GM23338 (cell line): ENCODE data around the gene ABCA12. TPM values are rescaled to one million over a fixed set of nuclear protein-coding genes. Genes with fewer than 3 reads are reported as not detected.

ENCODE experiments used
- ATAC-seq: fragments of 200-7000 bp; cut with Tn5 transposase; 3 replicates; pipeline ENCODE4 v1.9.1; 2020
- DNase-seq: peaks from one replicate; pipeline ENCODE4 v3.0.0-alpha.2; 2015; ENCODE audit warnings: low spot score
- H2AFZ ChIP-seq: fragments of 200-600 bp; sonication (generic); 2 replicates; pipeline ENCODE4 v1.8.0; 2016; ENCODE audit warnings: antibody characterized with exemption, mild to moderate bottlenecking, moderate library complexity
- H3F3A ChIP-seq: fragments of 200-600 bp; sonication (generic); replicated peaks from 2 replicates; pipeline ENCODE4 v1.8.0; 2017; ENCODE audit warnings: antibody characterized with exemption, mixed run types, low read depth
- H3K27ac ChIP-seq: fragments of 200-600 bp; sonication (generic); 2 replicates; pipeline ENCODE4 v1.6.1; 2016; ENCODE audit warnings: low read depth
- H3K27me3 ChIP-seq: fragments of 200-600 bp; sonication (generic); 2 replicates; pipeline ENCODE4 v1.8.0; 2016; ENCODE audit warnings: mild to moderate bottlenecking, mixed run types, moderate library complexity; ENCODE audit not compliant: insufficient read depth
- H3K36me3 ChIP-seq: fragments of 200-600 bp; sonication (generic); 2 replicates; pipeline ENCODE4 v1.8.0; 2016; ENCODE audit warnings: mild to moderate bottlenecking; ENCODE audit not compliant: insufficient read depth
- H3K4me1 ChIP-seq: fragments of 200-600 bp; sonication (generic); 2 replicates; pipeline ENCODE4 v1.8.0; 2016; ENCODE audit warnings: mild to moderate bottlenecking, moderate library complexity; ENCODE audit not compliant: insufficient read depth
- H3K4me2 ChIP-seq: fragments of 200-600 bp; sonication (generic); 2 replicates; pipeline ENCODE4 v1.7.1; 2017; ENCODE audit warnings: mixed run types
- H3K4me3 ChIP-seq: fragments of 200-600 bp; sonication (generic); 2 replicates; pipeline ENCODE4 v1.6.1; 2016; ENCODE audit warnings: mixed run types
- H3K79me2 ChIP-seq: fragments of 200-600 bp; sonication (generic); replicated peaks from 2 replicates; pipeline ENCODE4 v1.8.0; 2017; ENCODE audit warnings: mild to moderate bottlenecking; ENCODE audit not compliant: insufficient read depth
- H3K9me2 ChIP-seq: fragments of 200-600 bp; sonication (generic); 2 replicates; pipeline ENCODE4 v1.8.0; 2017; ENCODE audit not compliant: insufficient read depth
- H4K20me1 ChIP-seq: fragments of 200-600 bp; sonication (generic); replicated peaks from 2 replicates; pipeline ENCODE4 v1.8.0; 2017; ENCODE audit warnings: mild to moderate bottlenecking; ENCODE audit not compliant: insufficient read depth
- H3K27ac Mint-ChIP-seq: 2 replicates; pipeline ENCODE4 v1.8.0; 2020; ENCODE audit warnings: inconsistent platforms, mild to moderate bottlenecking, moderate library complexity, mixed read lengths
- H3K27me3 Mint-ChIP-seq: 3 replicates; pipeline ENCODE4 v1.8.0; 2022; ENCODE audit warnings: low read depth, mild to moderate bottlenecking, moderate library complexity, mixed read lengths, inconsistent platforms; ENCODE audit not compliant: insufficient read depth, poor library complexity
- H3K36me3 Mint-ChIP-seq: 3 replicates; pipeline ENCODE4 v1.8.0; 2021; ENCODE audit warnings: low read depth, mild to moderate bottlenecking, inconsistent platforms, moderate library complexity, mixed read lengths
- H3K4me1 Mint-ChIP-seq: 3 replicates; pipeline ENCODE4 v1.8.0; 2020; ENCODE audit warnings: mild to moderate bottlenecking, inconsistent platforms, mixed read lengths
- H3K4me3 Mint-ChIP-seq: 3 replicates; pipeline ENCODE4 v1.8.0; 2021; ENCODE audit warnings: moderate library complexity, mild to moderate bottlenecking, inconsistent platforms, mixed read lengths
- H3K9me3 Mint-ChIP-seq: 3 replicates; pipeline ENCODE4 v1.8.0; 2020; ENCODE audit warnings: moderate library complexity, mild to moderate bottlenecking, inconsistent platforms, mixed read lengths
- CREB1 ChIP-seq: fragments of 250-450 bp; sonication (Bioruptor Pico); IDR thresholded peaks from 2 replicates; pipeline ENCODE4 v1.5.0; 2020; ENCODE audit warnings: low read depth, mild to moderate bottlenecking, moderate library complexity
- EZH2 ChIP-seq: fragments of 200-600 bp; sonication (generic); IDR thresholded peaks from one replicate; pipeline ENCODE4 v1.8.0; 2017; ENCODE audit warnings: antibody characterized with exemption, mild to moderate bottlenecking, low read depth; ENCODE audit not compliant: unreplicated experiment
- EZH2phosphoT487 ChIP-seq: fragments of 200-600 bp; sonication (generic); IDR thresholded peaks from one replicate; pipeline ENCODE4 v1.8.1; 2018; ENCODE audit warnings: antibody characterized with exemption; ENCODE audit not compliant: unreplicated experiment
- JUNB ChIP-seq: IDR thresholded peaks from one replicate; pipeline ENCODE4 v1.6.1; 2016; ENCODE audit warnings: antibody characterized with exemption; ENCODE audit not compliant: unreplicated experiment
- NANOG ChIP-seq: IDR thresholded peaks from 2 replicates; pipeline ENCODE4 v1.6.1; 2016; ENCODE audit warnings: antibody characterized with exemption, borderline replicate concordance
- POLR2AphosphoS5 ChIP-seq: IDR thresholded peaks from 2 replicates; pipeline ENCODE4 v1.6.1; 2016; ENCODE audit warnings: antibody characterized with exemption, low read depth
- STAT1 ChIP-seq: IDR thresholded peaks from one replicate; pipeline ENCODE4 v1.6.1; 2016; ENCODE audit warnings: antibody characterized with exemption; ENCODE audit not compliant: unreplicated experiment
- ZNF331 ChIP-seq: fragments of 250-450 bp; sonication (Bioruptor Pico); IDR thresholded peaks from 2 replicates; pipeline ENCODE4 v1.5.0; 2020; ENCODE audit warnings: low read depth, mild to moderate bottlenecking, moderate library complexity
- polyA plus RNA-seq: library from polyadenylated mRNA; unstranded; fragments of >200 nt; fragmentation: Nextera tagmentation; extraction: Ambion mirVana; gene quantifications from 2 replicates; pipeline ENCODE4 v1.2.1, GENCODE V29; 2016
- total RNA-seq: library from RNA; depleted of rRNA; stranded (reverse); fragments of >200 nt; shearing (Covaris generic); gene quantifications from 2 replicates; pipeline ENCODE4 v1.2.3, GENCODE V29; 2014
- TF ChIP-seq, protein P1 (sequence below): IDR thresholded peaks from one replicate; pipeline ENCODE4 v1.6.1; 2018; ENCODE audit warnings: antibody characterized with exemption; ENCODE audit not compliant: unreplicated experiment
- TF ChIP-seq, protein P2 (sequence below): fragments of 250-450 bp; sonication (Bioruptor Pico); IDR thresholded peaks from 2 replicates; pipeline ENCODE4 v1.5.0; 2020; ENCODE audit warnings: mild to moderate bottlenecking, moderate library complexity
- TF ChIP-seq, protein P3 (sequence below), 2 experiments: fragments of 200-600 bp in 1 of 2; sonication (generic) in 1 of 2; conservative IDR thresholded peaks; 2 replicates each; pipeline versions ENCODE4 v1.5.1 to v1.6.1; 2016 to 2017; ENCODE audit warnings: antibody characterized with exemption in 2 of 2, low read depth in 2 of 2, mild to moderate bottlenecking in 2 of 2, moderate library complexity in 1 of 2

ABCA12 gene
- total and polyA plus RNA-seq, 2 experiments from 2014 or later = 0.05 to 0.10 TPM

DNA sequence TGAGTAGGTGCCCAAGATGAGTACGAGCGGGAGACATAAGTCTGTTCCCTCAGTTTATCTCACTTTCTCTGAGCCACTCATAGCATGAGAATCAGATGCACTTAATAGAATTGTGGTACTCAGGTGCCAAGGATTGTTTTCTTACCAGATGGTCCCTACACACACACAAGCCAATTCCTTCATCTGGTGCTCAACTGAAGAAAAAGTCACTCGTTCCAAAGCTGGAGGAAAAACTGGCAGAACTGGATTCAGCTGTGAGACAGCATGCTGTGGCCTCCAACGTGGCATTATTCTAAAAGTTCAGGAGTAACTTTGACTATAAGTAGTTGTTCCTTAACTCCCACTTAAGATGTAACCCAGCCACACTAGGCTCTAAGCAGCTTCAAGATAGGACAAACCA lies 33.4 kb upstream of the ABCA12 start (continued):
- TF ChIP-seq, protein P1, sequence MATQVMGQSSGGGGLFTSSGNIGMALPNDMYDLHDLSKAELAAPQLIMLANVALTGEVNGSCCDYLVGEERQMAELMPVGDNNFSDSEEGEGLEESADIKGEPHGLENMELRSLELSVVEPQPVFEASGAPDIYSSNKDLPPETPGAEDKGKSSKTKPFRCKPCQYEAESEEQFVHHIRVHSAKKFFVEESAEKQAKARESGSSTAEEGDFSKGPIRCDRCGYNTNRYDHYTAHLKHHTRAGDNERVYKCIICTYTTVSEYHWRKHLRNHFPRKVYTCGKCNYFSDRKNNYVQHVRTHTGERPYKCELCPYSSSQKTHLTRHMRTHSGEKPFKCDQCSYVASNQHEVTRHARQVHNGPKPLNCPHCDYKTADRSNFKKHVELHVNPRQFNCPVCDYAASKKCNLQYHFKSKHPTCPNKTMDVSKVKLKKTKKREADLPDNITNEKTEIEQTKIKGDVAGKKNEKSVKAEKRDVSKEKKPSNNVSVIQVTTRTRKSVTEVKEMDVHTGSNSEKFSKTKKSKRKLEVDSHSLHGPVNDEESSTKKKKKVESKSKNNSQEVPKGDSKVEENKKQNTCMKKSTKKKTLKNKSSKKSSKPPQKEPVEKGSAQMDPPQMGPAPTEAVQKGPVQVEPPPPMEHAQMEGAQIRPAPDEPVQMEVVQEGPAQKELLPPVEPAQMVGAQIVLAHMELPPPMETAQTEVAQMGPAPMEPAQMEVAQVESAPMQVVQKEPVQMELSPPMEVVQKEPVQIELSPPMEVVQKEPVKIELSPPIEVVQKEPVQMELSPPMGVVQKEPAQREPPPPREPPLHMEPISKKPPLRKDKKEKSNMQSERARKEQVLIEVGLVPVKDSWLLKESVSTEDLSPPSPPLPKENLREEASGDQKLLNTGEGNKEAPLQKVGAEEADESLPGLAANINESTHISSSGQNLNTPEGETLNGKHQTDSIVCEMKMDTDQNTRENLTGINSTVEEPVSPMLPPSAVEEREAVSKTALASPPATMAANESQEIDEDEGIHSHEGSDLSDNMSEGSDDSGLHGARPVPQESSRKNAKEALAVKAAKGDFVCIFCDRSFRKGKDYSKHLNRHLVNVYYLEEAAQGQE = no peak
- TF ChIP-seq NANOG (no peak), STAT1 (no peak)

DNA sequence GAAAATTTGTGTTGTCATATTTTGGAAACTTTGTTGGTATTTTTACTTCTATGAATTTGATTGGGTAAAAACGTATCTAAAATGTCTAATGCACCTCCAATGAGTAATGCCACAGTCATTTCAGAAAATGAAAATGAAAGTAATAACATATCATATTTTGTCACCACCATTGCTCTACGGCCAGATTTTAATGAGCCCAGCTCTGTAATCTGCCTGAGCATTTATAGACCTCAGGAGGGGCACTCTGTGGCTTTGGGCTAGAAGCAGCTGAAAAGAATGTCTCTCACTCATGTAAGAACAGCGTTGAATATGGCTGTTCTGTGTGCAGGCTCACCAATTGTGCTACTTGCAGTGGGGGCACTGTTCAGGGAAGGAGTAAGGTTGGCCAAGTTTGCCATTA lies 32.7 kb upstream of the ABCA12 start:
- Mint-ChIP-seq H3K4me3 (no peak overlapping the region), H3K4me1 (no peaks in the 10 kb centered on the region), H3K27me3 (no peaks in the 10 kb centered on the region), H3K27ac (no peak overlapping the region), H3K9me3 (no peaks in the 10 kb centered on the region), H3K36me3 (no peaks in the 10 kb centered on the region)
- DNase-seq (no peak), ATAC-seq (no peak)
- Histone ChIP-seq H3K79me2 (no peaks in the 10 kb centered on the region), H3K4me3 (no peak overlapping the region), H2AFZ (no peak overlapping the region), H3K36me3 (no peaks in the 10 kb centered on the region), H3F3A (no peaks in the 10 kb centered on the region), H3K4me2 (no peak overlapping the region), H4K20me1 (no peaks in the 10 kb centered on the region), H3K27me3 (no peaks in the 10 kb centered on the region), H3K27ac (no peak overlapping the region), H3K9me2 (no peaks in the 10 kb centered on the region), H3K4me1 (no peaks in the 10 kb centered on the region)
- TF ChIP-seq EZH2 (no peak), POLR2AphosphoS5 (no peak), JUNB (no peak), NANOG (no peak), EZH2phosphoT487 (no peak), CREB1 (CRISPR knock-in tag) (no peak), ZNF331 (CRISPR knock-in tag) (no peak)
- TF ChIP-seq, protein P2, sequence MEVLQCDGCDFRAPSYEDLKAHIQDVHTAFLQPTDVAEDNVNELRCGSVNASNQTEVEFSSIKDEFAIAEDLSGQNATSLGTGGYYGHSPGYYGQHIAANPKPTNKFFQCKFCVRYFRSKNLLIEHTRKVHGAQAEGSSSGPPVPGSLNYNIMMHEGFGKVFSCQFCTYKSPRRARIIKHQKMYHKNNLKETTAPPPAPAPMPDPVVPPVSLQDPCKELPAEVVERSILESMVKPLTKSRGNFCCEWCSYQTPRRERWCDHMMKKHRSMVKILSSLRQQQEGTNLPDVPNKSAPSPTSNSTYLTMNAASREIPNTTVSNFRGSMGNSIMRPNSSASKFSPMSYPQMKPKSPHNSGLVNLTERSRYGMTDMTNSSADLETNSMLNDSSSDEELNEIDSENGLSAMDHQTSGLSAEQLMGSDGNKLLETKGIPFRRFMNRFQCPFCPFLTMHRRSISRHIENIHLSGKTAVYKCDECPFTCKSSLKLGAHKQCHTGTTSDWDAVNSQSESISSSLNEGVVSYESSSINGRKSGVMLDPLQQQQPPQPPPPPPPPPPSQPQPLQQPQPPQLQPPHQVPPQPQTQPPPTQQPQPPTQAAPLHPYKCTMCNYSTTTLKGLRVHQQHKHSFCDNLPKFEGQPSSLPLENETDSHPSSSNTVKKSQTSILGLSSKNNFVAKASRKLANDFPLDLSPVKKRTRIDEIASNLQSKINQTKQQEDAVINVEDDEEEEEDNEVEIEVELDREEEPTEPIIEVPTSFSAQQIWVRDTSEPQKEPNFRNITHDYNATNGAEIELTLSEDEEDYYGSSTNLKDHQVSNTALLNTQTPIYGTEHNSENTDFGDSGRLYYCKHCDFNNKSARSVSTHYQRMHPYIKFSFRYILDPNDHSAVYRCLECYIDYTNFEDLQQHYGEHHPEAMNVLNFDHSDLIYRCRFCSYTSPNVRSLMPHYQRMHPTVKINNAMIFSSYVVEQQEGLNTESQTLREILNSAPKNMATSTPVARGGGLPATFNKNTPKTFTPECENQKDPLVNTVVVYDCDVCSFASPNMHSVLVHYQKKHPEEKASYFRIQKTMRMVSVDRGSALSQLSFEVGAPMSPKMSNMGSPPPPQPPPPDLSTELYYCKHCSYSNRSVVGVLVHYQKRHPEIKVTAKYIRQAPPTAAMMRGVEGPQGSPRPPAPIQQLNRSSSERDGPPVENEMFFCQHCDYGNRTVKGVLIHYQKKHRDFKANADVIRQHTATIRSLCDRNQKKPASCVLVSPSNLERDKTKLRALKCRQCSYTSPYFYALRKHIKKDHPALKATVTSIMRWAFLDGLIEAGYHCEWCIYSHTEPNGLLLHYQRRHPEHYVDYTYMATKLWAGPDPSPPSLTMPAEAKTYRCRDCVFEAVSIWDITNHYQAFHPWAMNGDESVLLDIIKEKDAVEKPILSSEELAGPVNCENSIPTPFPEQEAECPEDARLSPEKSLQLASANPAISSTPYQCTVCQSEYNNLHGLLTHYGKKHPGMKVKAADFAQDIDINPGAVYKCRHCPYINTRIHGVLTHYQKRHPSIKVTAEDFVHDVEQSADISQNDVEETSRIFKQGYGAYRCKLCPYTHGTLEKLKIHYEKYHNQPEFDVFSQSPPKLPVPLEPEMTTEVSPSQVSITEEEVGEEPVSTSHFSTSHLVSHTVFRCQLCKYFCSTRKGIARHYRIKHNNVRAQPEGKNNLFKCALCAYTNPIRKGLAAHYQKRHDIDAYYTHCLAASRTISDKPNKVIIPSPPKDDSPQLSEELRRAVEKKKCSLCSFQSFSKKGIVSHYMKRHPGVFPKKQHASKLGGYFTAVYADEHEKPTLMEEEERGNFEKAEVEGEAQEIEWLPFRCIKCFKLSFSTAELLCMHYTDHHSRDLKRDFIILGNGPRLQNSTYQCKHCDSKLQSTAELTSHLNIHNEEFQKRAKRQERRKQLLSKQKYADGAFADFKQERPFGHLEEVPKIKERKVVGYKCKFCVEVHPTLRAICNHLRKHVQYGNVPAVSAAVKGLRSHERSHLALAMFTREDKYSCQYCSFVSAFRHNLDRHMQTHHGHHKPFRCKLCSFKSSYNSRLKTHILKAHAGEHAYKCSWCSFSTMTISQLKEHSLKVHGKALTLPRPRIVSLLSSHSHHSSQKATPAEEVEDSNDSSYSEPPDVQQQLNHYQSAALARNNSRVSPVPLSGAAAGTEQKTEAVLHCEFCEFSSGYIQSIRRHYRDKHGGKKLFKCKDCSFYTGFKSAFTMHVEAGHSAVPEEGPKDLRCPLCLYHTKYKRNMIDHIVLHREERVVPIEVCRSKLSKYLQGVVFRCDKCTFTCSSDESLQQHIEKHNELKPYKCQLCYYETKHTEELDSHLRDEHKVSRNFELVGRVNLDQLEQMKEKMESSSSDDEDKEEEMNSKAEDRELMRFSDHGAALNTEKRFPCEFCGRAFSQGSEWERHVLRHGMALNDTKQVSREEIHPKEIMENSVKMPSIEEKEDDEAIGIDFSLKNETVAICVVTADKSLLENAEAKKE = no peak
- TF ChIP-seq, protein P3, sequence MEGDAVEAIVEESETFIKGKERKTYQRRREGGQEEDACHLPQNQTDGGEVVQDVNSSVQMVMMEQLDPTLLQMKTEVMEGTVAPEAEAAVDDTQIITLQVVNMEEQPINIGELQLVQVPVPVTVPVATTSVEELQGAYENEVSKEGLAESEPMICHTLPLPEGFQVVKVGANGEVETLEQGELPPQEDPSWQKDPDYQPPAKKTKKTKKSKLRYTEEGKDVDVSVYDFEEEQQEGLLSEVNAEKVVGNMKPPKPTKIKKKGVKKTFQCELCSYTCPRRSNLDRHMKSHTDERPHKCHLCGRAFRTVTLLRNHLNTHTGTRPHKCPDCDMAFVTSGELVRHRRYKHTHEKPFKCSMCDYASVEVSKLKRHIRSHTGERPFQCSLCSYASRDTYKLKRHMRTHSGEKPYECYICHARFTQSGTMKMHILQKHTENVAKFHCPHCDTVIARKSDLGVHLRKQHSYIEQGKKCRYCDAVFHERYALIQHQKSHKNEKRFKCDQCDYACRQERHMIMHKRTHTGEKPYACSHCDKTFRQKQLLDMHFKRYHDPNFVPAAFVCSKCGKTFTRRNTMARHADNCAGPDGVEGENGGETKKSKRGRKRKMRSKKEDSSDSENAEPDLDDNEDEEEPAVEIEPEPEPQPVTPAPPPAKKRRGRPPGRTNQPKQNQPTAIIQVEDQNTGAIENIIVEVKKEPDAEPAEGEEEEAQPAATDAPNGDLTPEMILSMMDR (conservative IDR thresholded peaks at IDR 0.05; ENCODE audit: low read depth in 2 of 2) = no peak
- TF ChIP-seq, protein P1 = no peak
